HG02610 (cell line): ENCODE measurements around the gene CNTN1.

Experiments
- ATAC-seq: cut with Tn5 transposase; IDR thresholded peaks from one replicate; pipeline ENCODE4 v1.9.1; 2021; ENCODE audit warnings: mild to moderate bottlenecking, moderate library complexity; ENCODE audit not compliant: unreplicated experiment

CNTN1 gene

GRCh38 chr12:40691913-40692764 is at the start of gene CNTN1:
TSS of gene CNTN1 (plus strand) at chr12:40692439.
- peak; percentile 90 for ATAC-seq

GRCh38 chr12:40643506-40643905 is 48.7 kb upstream of the CNTN1 start:
- ATAC-seq, result no peak

- no peak for ATAC-seq
These were observed 48.3 kb upstream of the CNTN1 start for GRCh38 chr12:40643976-40644375.

- no peak for ATAC-seq
These were observed 47.5 kb upstream of the CNTN1 start for GRCh38 chr12:40644708-40645107.

- ATAC-seq, result no peak
These were observed 46.9 kb upstream of the CNTN1 start for GRCh38 chr12:40645361-40645760.

- no peak for ATAC-seq
These were observed 45.8 kb upstream of the CNTN1 start for GRCh38 chr12:40646456-40646855.

- no peak for ATAC-seq
These were observed 45.3 kb upstream of the CNTN1 start for GRCh38 chr12:40646911-40647310.

GRCh38 chr12:40647651-40648050 is 44.6 kb upstream of the CNTN1 start:
- no peak for ATAC-seq

GRCh38 chr12:40648519-40648918 is 43.7 kb upstream of the CNTN1 start:
- no peak for ATAC-seq

GRCh38 chr12:40650038-40650704 is 42.1 kb upstream of the CNTN1 start:
- ATAC-seq, result no peak

- no peak for ATAC-seq
These were observed 36.8 kb upstream of the CNTN1 start for GRCh38 chr12:40655451-40655850.

GRCh38 chr12:40662366-40662765 is 29.9 kb upstream of the CNTN1 start:
- no peak for ATAC-seq

- ATAC-seq, result no peak
These were observed 28.5 kb upstream of the CNTN1 start for GRCh38 chr12:40663781-40664180.

GRCh38 chr12:40668099-40668529 is 24.1 kb upstream of the CNTN1 start:
- no peak for ATAC-seq

- ATAC-seq, result no peak
These were observed 19.4 kb upstream of the CNTN1 start for GRCh38 chr12:40672741-40673271.

- ATAC-seq, result no peak
These were observed 11.1 kb upstream of the CNTN1 start for GRCh38 chr12:40681148-40681547.

GRCh38 chr12:40684986-40685385 is 7.3 kb upstream of the CNTN1 start:
- no peak for ATAC-seq

- ATAC-seq, result no peak
These were observed 4.0 kb upstream of the CNTN1 start for GRCh38 chr12:40688085-40688725.

- ATAC-seq, result no peak
These were observed 2.7 kb upstream of the CNTN1 start for GRCh38 chr12:40689576-40689975.

GRCh38 chr12:40692765-40693206 is 547 bp downstream of the CNTN1 start:
- ATAC-seq, result no peak

GRCh38 chr12:40693207-40693821 is 1.1 kb downstream of the CNTN1 start:
- ATAC-seq, result no peak
